Gastrocnemius medialis (tissue), 4 donors: ENCODE measurements around the gene SEC14L3. TPM values are rescaled to one million over a fixed set of nuclear protein-coding genes. Genes with fewer than 3 reads are reported as not detected.

Experiments used
- ATAC-seq, 2 donors: fragments of 150-250 bp; one replicate each; pipeline ENCODE4 v1.9.1; 2016
- DNase-seq, 2 donors: peaks; one replicate each; pipeline ENCODE4 v3.0.0-alpha.2; 2019
- H3K27ac ChIP-seq, 4 donors: fragments of 200-600 bp; sonication (generic); 1 replicate in 1 of 4; 2 replicates in 3 of 4; pipeline ENCODE4 v1.5.1; 2016 to 2018; ENCODE audit warnings: mild to moderate bottlenecking in 2 of 4, moderate library complexity in 1 of 4
- H3K27me3 ChIP-seq, 3 donors: fragments of 200-600 bp; sonication (generic) in 2 of 3; 1 replicate in 1 of 3; 2 replicates in 2 of 3; pipeline versions ENCODE4 v1.5.1 to v1.6.0; 2016 to 2019; ENCODE audit warnings: mild to moderate bottlenecking in 1 of 3, moderate library complexity in 1 of 3
- H3K36me3 ChIP-seq, 2 donors: fragments of 200-600 bp; sonication (generic) in 1 of 2; one replicate each; pipeline ENCODE4 v1.5.1; 2017 to 2018
- H3K4me1 ChIP-seq, 2 donors: fragments of 200-600 bp; sonication (generic) in 1 of 2; one replicate each; pipeline ENCODE4 v1.5.1; 2016 to 2017; ENCODE audit warnings: mild to moderate bottlenecking in 2 of 2
- H3K4me3 ChIP-seq, 4 donors: fragments of 200-600 bp; sonication (generic) in 3 of 4; 1 replicate in 1 of 4; 2 replicates in 3 of 4; pipeline ENCODE4 v1.5.1; 2016 to 2019; ENCODE audit warnings: mild to moderate bottlenecking in 2 of 4
- H3K9me3 ChIP-seq, 3 donors: fragments of 200-600 bp; sonication (generic) in 2 of 3; 1 replicate in 1 of 3; 2 replicates in 2 of 3; pipeline ENCODE4 v1.5.1; 2016 to 2019
- CTCF ChIP-seq, 5 experiments: fragments of 450-650 bp in 3 of 5; fragments of 200-600 bp in 2 of 5; sonication (generic) in 2 of 5; IDR thresholded peaks in 4 of 5; conservative IDR thresholded peaks in 1 of 5; 1 replicate in 4 of 5; 2 replicates in 1 of 5; pipeline ENCODE4 v1.5.1; 2016 to 2019; ENCODE audit warnings: antibody characterized with exemption in 5 of 5, mild to moderate bottlenecking in 3 of 5, moderate library complexity in 3 of 5
- POLR2A ChIP-seq, 2 donors: fragments of 450-650 bp; IDR thresholded peaks; one replicate each; pipeline ENCODE4 v1.6.1; 2017; ENCODE audit warnings: antibody characterized with exemption in 2 of 2, mild to moderate bottlenecking in 2 of 2, moderate library complexity in 2 of 2
- in situ Hi-C, 4 donors: fragments of 200-750 bp; cut with MboI; loops; one replicate each; pipeline versions ENCODE4 v1.15.0 to v1.8.0; 2017; ENCODE audit warnings: low sequenced_read_pairs in 4 of 4
- intact Hi-C: fragments of 100-400 bp; cut with DNase I; formaldehyde crosslinking; loops from one replicate; pipeline ENCODE4 v1.15.1; 2023; ENCODE audit warnings: low total_unique reads
- total RNA-seq, 4 donors: library from RNA; depleted of rRNA; stranded (reverse); fragments of >200 nt; gene quantifications; one replicate each; pipeline versions ENCODE4 v1.1.0 to v1.2.3, GENCODE V29; 2016

SEC14L3 gene
- total RNA-seq, 4 donors from 2014 or later: not detected

- intact Hi-C loops: no loop called here
- in situ Hi-C loops: no loop called here
- no peak for TF ChIP-seq CTCF (IDR thresholded peaks at IDR 0.05 in 4 of 5, conservative IDR thresholded peaks at IDR 0.05 in 1 of 5)
- TF ChIP-seq POLR2A (IDR thresholded peaks at IDR 0.05): no peak
- Histone ChIP-seq H3K4me1 (no peaks in the 10 kb centered on the region), H3K36me3 (no peaks in the 10 kb centered on the region), H3K27me3 (peaks cover 5 to 10% (median 8%) of the 10 kb centered on the region in 3 donors), H3K4me3 (no peak overlapping the region), H3K9me3 (no peaks in the 10 kb centered on the region), H3K27ac (no peak overlapping the region)
- ATAC-seq (no peak), DNase-seq (no peak)
Measured at GRCh38 chr22:30474683-30475424, 3.0 kb upstream of the SEC14L3 start.

GRCh38 chr22:30474121-30474520 lies 2.3 kb upstream of the SEC14L3 start:
- DNase-seq: no peak
- ATAC-seq: no peak
- no peaks in the 10 kb centered on the region for H3K4me1 ChIP-seq
- H3K9me3 ChIP-seq: no peaks in the 10 kb centered on the region
- H3K27ac ChIP-seq: no peak overlapping the region
- H3K27me3 ChIP-seq: peaks cover 5 to 10% (median 8%) of the 10 kb centered on the region in 3 donors
- intact Hi-C loops (no loop called here), in situ Hi-C loops (no loop called here)
- H3K36me3 ChIP-seq: no peaks in the 10 kb centered on the region
- TF ChIP-seq POLR2A (IDR thresholded peaks at IDR 0.05) (no peak), CTCF (IDR thresholded peaks at IDR 0.05 in 4 of 5, conservative IDR thresholded peaks at IDR 0.05 in 1 of 5) (no peak)
- no peak overlapping the region for H3K4me3 ChIP-seq

GRCh38 chr22:30472994-30473720 lies 1.3 kb upstream of the SEC14L3 start:
- in situ Hi-C loops: no loop called here
- DNase-seq (no peak), ATAC-seq (no peak)
- H3K4me1 ChIP-seq: no peaks in the 10 kb centered on the region
- TF ChIP-seq POLR2A (IDR thresholded peaks at IDR 0.05) (no peak), CTCF (IDR thresholded peaks at IDR 0.05 in 4 of 5, conservative IDR thresholded peaks at IDR 0.05 in 1 of 5) (no peak)
- intact Hi-C loops: no loop called here
- H3K36me3 ChIP-seq: no peaks in the 10 kb centered on the region
- H3K4me3 ChIP-seq: no peak overlapping the region
- no peaks in the 10 kb centered on the region for H3K9me3 ChIP-seq
- peaks cover 5 to 10% (median 8%) of the 10 kb centered on the region in 3 donors for H3K27me3 ChIP-seq
- H3K27ac ChIP-seq: no peak overlapping the region

GRCh38 chr22:30470655-30471054 lies 1.2 kb downstream of the SEC14L3 start:
- Histone ChIP-seq H3K36me3 (no peaks in the 10 kb centered on the region), H3K9me3 (no peaks in the 10 kb centered on the region), H3K27ac (no peak overlapping the region), H3K27me3 (peaks cover 5 to 10% (median 8%) of the 10 kb centered on the region in 3 donors), H3K4me1 (no peaks in the 10 kb centered on the region), H3K4me3 (no peak overlapping the region)
- no peak for TF ChIP-seq CTCF (IDR thresholded peaks at IDR 0.05 in 4 of 5, conservative IDR thresholded peaks at IDR 0.05 in 1 of 5)
- no peak for TF ChIP-seq POLR2A (IDR thresholded peaks at IDR 0.05)
- in situ Hi-C loops (no loop called here), intact Hi-C loops (no loop called here)
- DNase-seq: no peak
- no peak for ATAC-seq
